SIG-M5 (cell line): ENCODE measurements around the gene SLC39A11.

ENCODE experiments used
- DNase-seq: peaks from one replicate; lab custom pipeline; 2025; lab: John Stamatoyannopoulos, UW

Gene SLC39A11

DNA sequence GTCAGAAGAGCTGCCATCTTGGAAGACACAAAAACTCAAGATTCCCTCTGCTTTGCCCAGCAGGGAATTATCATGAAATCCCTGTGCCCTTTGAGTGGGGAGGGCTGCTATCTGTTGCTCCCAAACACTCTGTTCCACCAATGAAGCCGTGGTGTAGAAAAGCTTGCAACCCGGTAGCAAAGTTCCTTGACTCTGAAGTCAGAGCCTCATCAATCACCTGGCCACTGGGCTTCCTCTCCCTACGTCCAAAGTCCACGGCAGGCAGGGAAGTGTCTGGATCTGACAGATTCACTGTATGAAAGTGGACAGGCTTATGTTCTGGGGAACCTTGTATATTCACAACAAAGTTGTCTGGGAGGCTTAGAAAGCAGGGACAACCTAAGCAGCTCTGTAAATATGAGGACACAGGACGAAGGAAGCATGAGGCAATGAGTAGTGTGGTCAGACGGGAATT, 343.3 kb downstream of the SLC39A11 start:
- DNase-seq, result no peak

DNA sequence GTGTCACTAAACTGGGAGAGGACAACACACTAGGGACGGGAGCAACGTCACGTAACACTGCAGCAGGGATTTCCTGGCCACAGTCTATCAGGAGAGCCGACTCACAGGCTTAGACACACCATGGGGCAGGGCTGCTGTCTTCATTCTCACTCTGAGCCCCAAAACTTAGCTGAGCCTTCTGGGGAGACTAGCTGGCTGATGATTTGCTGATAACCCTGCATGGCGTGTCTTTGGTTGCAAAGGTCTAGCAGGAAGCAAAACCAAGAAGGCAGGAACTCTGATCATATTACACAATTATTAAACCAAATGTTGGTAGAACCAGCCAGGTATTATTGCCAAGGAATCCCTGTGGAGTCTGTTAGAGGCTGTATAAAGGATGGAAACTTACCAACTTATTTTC, 345.0 kb downstream of the SLC39A11 start:
- no peak for DNase-seq

- no peak for DNase-seq
These were observed 347.2 kb downstream of the SLC39A11 start for GRCh38 chr17:72745241-72745640.

DNA sequence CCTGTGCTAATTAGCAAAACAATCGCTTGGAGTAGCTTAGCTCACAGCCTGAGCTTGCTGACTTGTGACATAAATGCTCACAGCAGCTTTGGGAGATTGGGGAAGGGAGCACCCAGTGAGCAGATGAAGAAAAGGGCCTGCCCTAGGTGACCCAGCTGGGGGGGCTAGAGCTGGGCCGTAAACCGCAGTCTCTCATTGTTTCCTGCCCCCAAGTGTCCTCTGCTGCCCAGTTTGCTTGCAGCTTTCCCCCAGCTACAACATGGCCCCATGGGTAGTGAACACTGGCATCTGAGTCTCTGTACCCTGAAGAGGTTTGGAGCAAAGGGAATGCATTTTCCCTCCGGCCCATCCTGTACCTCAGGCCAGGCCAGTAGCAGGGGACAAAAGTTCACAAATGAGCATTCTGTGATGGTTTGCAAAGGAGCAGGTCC, 349.4 kb downstream of the SLC39A11 start:
- DNase-seq, result no peak

DNA sequence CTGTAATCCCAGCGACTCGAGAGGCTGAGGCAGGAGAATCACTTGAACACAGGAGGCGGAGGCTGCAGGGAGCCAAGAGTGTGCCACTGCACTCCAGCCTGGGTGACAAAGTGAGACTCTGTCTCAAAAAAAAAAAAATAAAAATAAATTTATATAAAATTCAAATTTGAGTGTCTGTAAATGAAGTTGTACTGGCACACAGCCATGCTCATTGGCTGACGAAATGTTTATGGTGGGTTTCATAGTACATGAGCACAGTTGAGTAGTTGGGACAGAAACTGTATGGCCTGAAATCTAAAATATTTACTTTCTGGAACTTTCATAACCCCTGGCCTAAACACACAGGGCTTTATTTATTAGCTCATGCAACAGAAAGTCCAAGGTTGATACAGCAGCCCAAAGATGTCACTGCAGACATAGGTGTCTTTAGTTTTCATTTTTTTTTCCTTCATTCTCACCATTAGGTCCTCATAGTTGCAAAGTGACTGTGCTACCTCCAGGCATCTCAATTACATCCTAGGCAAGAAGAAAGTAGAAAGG, 355.3 kb downstream of the SLC39A11 start:
- DNase-seq, result no peak

DNA sequence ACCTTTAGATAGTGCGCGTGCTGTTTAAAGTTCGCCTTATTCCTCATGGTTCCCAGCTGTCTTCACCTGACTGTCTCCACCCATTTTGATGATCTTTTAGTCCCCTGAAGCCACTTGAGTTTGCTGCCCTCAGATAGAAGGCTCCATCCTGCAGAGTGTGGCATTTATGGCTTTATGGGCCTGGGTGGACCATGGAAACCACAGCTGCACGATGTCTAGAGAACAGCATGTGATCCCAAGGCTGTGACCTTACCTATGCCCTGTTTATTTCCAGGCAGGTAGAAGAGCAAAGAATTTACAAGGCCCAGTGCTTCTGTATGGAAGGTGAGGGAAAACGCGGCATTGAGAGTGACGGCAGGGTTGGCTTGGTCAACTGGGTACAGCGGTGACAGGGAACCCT, 356.9 kb downstream of the SLC39A11 start:
- DNase-seq, result no peak

- no peak for DNase-seq
These were observed 357.4 kb downstream of the SLC39A11 start for GRCh38 chr17:72735048-72735447.

- no peak for DNase-seq
These were observed 357.9 kb downstream of the SLC39A11 start for GRCh38 chr17:72734613-72735012.

DNA sequence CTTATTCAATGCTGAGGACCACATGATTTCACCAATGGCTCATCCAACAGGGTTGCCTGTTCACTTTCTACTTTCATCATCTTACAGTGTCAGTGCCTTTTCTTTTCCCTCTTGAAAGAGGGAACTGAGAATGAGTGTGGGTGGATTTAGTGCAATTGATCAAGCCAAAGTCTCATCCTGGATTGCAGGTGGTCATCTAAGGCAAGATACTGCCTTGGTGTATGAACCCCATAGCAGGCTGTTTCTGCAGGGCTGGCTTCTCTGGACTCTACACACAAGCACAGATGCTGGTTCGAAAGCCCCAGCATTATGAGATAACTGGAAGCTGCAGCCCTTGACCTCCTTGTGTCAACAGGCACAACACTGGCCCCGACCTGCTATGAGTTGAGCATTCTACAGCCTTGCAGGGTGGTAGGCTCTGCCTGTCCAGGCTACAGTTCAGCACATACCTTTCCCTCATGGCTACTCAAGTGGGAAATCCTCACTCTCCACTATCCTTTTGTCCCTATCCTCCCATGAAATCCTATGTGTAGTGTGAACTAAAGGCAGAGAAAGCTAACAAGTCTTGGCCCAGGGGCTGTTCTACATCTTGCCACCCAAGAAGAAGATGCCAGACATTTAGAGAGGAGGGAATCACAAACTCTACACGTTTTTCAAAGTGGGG, 358.7 kb downstream of the SLC39A11 start:
- DNase-seq, result no peak

- DNase-seq, result no peak
These were observed 359.4 kb downstream of the SLC39A11 start for GRCh38 chr17:72732893-72733618.

- DNase-seq, result no peak
These were observed 362.4 kb downstream of the SLC39A11 start for GRCh38 chr17:72730077-72730476.

DNA sequence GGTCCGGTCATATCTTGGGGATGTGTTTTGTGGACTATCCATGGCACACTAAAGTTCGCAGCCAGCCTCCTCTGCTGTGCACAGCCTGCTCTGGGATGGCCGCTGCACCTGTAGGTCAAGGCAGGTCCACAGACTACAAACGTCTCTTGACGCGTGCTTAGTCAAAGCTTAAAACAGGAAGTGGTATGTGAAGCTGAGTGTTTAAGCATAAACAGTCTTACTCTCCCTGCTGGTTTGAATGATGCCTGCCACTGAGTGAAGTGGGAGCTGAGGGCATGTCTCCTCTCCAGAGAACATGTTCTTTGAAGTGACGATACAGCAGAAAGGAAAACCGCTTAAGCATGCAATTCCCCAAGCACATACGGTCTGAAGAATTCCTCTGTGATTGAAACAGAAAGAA, 365.6 kb downstream of the SLC39A11 start:
- no peak for DNase-seq

DNA sequence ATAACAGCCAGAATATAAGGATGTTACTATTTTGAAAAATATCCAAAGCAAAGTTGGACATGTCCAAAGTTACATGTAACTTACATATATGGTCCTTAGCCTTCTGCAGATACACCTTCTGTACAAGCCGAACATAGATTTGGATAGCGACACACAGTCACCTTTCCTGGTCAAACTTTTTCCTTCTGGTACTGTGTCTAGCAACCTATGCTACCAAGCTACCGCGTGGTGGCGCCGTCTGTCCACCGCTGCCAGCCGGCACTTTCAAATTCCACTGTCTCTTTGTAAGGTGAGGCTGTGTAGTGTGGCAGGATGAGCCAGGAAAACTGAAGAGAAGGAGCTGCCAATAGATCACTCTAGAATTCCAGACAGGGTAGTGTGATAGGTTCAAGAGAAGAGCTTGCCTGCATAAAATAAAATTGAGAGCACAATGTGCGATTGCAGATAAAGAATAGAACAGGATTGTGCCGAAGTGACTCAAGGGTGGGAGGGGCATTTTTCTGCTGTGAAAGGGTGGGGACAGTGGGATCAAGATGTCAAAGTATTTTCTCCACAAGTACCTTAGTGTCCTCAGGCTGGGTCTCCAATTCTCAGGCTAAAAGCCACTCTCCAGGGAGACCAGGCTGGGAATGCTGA, 366.9 kb downstream of the SLC39A11 start:
- no peak for DNase-seq

DNA sequence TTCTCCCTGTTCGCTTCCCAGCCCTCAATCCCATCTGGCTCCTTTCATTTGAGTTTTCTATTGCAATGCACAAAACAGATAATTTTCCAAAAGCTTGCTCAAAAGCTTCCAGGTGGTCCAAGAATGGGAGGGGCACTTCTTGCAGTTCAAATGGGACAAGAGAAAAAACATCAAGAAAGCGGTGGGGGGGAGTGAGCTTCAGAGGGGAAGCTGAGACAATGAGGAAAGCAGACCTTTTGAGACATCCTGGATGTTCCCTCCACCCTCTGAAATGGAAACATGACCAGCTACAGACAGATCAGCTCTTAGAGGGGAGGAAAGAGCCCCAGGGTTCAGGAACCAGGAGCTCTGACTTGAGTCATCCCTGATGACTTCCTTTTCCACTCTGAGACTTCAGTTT, 368.2 kb downstream of the SLC39A11 start:
- no peak for DNase-seq

GRCh38 chr17:72723711-72724110, 368.8 kb downstream of the SLC39A11 start:
- no peak for DNase-seq

- DNase-seq, result no peak
These were observed 372.0 kb downstream of the SLC39A11 start for GRCh38 chr17:72720494-72720825.

DNA sequence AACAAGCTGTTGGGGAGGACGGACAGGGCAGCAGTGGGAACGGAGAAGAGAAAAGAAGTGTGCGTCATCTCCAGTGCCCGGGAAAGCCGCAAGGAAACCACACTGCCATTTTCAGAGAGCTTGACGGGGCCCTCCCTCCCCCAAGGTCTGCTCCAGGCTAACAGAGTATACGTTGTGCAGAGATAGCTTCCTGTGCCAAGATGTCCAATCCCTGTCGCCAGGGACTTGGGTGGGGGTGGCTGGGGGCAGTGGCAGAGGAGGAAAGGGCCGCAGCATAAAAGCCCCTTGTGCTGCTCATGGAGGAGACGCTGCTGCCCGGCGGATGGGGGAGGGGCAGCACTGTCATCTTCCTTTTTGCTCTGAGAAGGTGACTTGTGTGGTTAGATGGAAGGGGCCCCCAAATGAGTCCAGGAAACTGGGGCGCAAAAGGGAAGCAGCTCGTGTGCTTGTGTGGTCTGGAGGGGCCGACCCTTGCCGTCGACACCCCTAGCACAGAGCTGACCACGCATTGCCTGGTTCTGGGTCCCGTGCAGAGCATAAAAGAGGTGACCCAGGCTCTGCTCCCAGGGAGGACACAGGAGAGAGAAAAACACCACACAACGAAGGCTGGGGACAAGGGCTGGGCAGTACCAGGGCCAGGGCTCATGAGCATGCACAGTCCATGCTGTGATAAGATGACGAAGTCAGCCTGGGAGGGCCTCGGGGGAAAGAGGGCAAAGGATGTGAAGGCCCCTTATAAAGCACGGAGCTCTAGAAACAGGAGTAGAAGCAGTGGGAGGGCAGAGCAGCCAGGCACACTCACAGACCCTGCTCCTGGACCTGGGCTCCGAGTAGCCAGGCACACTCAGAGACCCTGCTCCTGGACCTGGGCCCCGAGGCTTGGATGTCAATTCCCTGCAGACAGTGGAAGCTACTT, 372.7 kb downstream of the SLC39A11 start:
- DNase-seq, result no peak

GRCh38 chr17:72719206-72719577, 373.3 kb downstream of the SLC39A11 start:
- DNase-seq, result no peak

DNA sequence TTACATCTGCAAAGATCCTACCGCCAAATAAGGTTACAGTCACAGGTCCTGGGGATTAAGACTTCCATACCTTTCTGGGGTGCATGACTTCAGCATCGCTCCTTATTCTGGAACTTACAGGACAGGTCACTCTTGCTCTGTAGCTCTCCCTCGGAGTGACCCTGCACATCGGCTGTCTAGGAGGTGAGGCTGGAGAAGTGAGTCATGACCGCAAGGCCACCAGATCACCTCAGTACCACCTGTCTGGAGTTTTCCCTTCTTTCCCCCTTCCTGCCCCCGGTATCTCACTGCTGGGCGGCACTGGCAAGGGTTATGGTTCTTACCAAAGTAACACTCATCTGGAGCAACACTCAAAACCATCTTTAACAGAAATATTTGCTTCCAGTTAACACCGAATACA, 374.8 kb downstream of the SLC39A11 start:
- DNase-seq, result no peak

DNA sequence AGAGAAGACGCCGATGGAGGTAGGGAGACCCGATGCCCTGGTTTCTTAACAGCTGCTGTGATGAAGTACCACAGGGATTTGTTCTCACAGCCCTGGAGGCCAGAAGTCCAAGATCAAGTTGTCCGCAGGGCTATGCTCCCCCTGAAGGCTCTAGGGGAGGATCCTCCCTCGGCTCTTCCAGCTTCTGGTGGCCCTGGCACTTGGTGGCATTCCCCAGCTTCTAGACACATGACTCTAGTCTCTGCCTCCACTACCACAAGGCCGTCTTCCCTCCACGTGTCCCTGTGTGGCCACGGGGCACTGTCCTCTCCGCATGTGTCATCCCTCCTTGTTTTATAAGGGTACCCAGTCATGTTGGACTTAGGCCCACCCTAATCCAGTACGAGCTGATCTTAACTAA, 375.2 kb downstream of the SLC39A11 start:
- DNase-seq, result no peak

GRCh38 chr17:72715906-72716572, 376.4 kb downstream of the SLC39A11 start:
- no peak for DNase-seq
